ENCODE data around the gene TAF13.
"Not testable (repeated sequence)": the region's sequence is repeated elsewhere in the genome, so short reads cannot be mapped to it uniquely, and the experiment has no call there.

The TAF13 gene

GRCh38 chr1:109046671-109047070, 29.1 kb downstream of the TAF13 start:
- no peak for DNase-seq (ENCODE audit: low read depth)

GRCh38 chr1:109045595-109045994, 30.2 kb downstream of the TAF13 start:
- no peak for DNase-seq (ENCODE audit: low read depth)

GRCh38 chr1:109041621-109042468, 34.0 kb downstream of the TAF13 start, which contains the start of gene WDR47:
TSS of gene WDR47 (minus strand) at chr1:109042102. CDS start at chr1:109023512, 18,590 bp downstream.
- peak; percentile 62 for DNase-seq (ENCODE audit: low read depth)

GRCh38 chr1:109040989-109041620, 34.7 kb downstream of the TAF13 start:
- no peak for DNase-seq (ENCODE audit: low read depth)

- DNase-seq (ENCODE audit: low read depth), result no peak
Measured at GRCh38 chr1:109040627-109040988, 35.2 kb downstream of the TAF13 start.

- DNase-seq (ENCODE audit: low read depth), result no peak
Measured at GRCh38 chr1:109034382-109034781, 41.4 kb downstream of the TAF13 start.

GRCh38 chr1:109029493-109029892, 46.3 kb downstream of the TAF13 start:
- DNase-seq (ENCODE audit: low read depth), result not testable (repeated sequence)

GRCh38 chr1:109027841-109028240, 48.0 kb downstream of the TAF13 start:
- no peak for DNase-seq (ENCODE audit: low read depth)

- DNase-seq (ENCODE audit: low read depth), result no peak
Measured at GRCh38 chr1:109025694-109026093, 50.1 kb downstream of the TAF13 start.

GRCh38 chr1:109024646-109025045, 51.2 kb downstream of the TAF13 start:
- no peak for DNase-seq (ENCODE audit: low read depth)

GRCh38 chr1:109020693-109021257, 55.0 kb downstream of the TAF13 start:
- no peak for DNase-seq (ENCODE audit: low read depth)

- DNase-seq (ENCODE audit: low read depth), result not testable (repeated sequence)
Measured at GRCh38 chr1:109017719-109018118, 58.1 kb downstream of the TAF13 start.

- no peak for DNase-seq (ENCODE audit: low read depth)
Measured at GRCh38 chr1:109017134-109017533, 58.7 kb downstream of the TAF13 start.
